Left lung (tissue), 14 donors: ENCODE measurements around the gene EEF1B2. TPM values are rescaled to one million over a fixed set of nuclear protein-coding genes. Genes with fewer than 3 reads are reported as not detected.

Experiments
- ATAC-seq: fragments of 200-7000 bp; cut with Tn5 transposase; one replicate; pipeline ENCODE4 v1.9.1; 2020; ENCODE audit warnings: moderate library complexity
- DNase-seq, 4 donors: peaks; one replicate each; pipeline ENCODE4 v3.0.0-alpha.2; 2013 to 2020
- H3K27ac ChIP-seq, 2 donors: fragments of 200-600 bp; sonication (generic) in 1 of 2; one replicate each; pipeline versions ENCODE4 v1.5.0 to v1.8.0; 2020 to 2021
- H3K27me3 ChIP-seq, 2 donors: fragments of 200-600 bp; sonication (generic) in 1 of 2; one replicate each; pipeline versions ENCODE4 v1.5.0 to v1.8.0; 2020 to 2021
- H3K36me3 ChIP-seq, 2 donors: fragments of 200-600 bp; sonication (generic) in 1 of 2; one replicate each; pipeline versions ENCODE4 v1.5.0 to v1.8.0; 2020 to 2021
- H3K4me1 ChIP-seq, 2 donors: fragments of 200-600 bp; one replicate each; pipeline ENCODE4 v1.8.0; 2021
- H3K4me3 ChIP-seq, 2 donors: fragments of 200-600 bp; sonication (generic) in 1 of 2; one replicate each; pipeline versions ENCODE4 v1.5.0 to v1.8.0; 2020 to 2021; ENCODE audit warnings: mild to moderate bottlenecking in 1 of 2
- H3K9me3 ChIP-seq, 2 donors: fragments of 200-600 bp; sonication (generic) in 1 of 2; one replicate each; pipeline versions ENCODE4 v1.5.0 to v1.8.0; 2020 to 2021
- CTCF ChIP-seq, 2 donors: fragments of 200-600 bp; sonication (generic) in 1 of 2; IDR thresholded peaks; one replicate each; pipeline versions ENCODE4 v1.5.0 to v1.8.0; 2021; ENCODE audit warnings: antibody characterized with exemption in 2 of 2
- intact Hi-C, 2 donors: fragments of 100-400 bp; cut with DNase I; formaldehyde crosslinking; loops; one replicate each; pipeline versions ENCODE4 v1.11.2 to v1.14.2; 2022
- long read RNA-seq, 12 donors: library from polyadenylated mRNA in 2 of 12; unstranded in 2 of 12; transcript quantifications; one replicate each; pipeline ENCODE4 v2.0.0 and lab custom pipeline, GENCODE V29; 2019 to 2026
- polyA plus RNA-seq, 6 donors: library from polyadenylated mRNA; unstranded; fragments of 120-200 nt; gene quantifications; one replicate each; pipeline ENCODE4 v1.2.1, GENCODE V29; 2013; ENCODE audit not compliant: insufficient read length in 6 of 6
- total RNA-seq, 2 donors: library from RNA; stranded (reverse); fragmentation: NEBNext Ultra II Directional; extraction: Animal tissue kit (Norgen Biotek cat#: 25700); gene quantifications; one replicate each; pipeline ENCODE4 v1.2.1, GENCODE V29; 2021
- donor health status: DM: no; HTN: yes; CAD: no.
- donor health status: DM: no; HTN: no; CAD: no.

EEF1B2 gene
- total RNA-seq (100 to 1,000 TPM; 396 to 505 TPM), polyA plus RNA-seq (100 to 1,000 TPM; 633 to 801 (median 711) TPM)
- long read RNA-seq, donor 1, transcript EEF1B2-211 (2 exons, 587 nt), result minor isoform, 16 of 805 reads
- long read RNA-seq, donor 1, transcript EEF1B2-202 (7 exons, 880 nt), result minor isoform, 8 of 805 reads
- long read RNA-seq, donor 1, transcript EEF1B2-203 (6 exons, 1,098 nt), result major isoform, 648 of 805 reads
- long read RNA-seq, donor 1, transcript EEF1B2-201 (7 exons, 844 nt), result minor isoform, 17 of 805 reads
- long read RNA-seq, donor 1, partial matches to known transcripts, result 110 of 805 reads
- long read RNA-seq, donor 1, other reads (novel, unspliced or antisense), result 0 of 805 reads
- long read RNA-seq, donor 2, transcript EEF1B2-201 (7 exons, 844 nt), result minor isoform, 17 of 706 reads
- long read RNA-seq, donor 2, transcript EEF1B2-203 (6 exons, 1,098 nt), result major isoform, 523 of 706 reads
- long read RNA-seq, donor 2, transcript EEF1B2-209 (2 exons, 1,025 nt), result minor isoform, 11 of 706 reads
- long read RNA-seq, donor 2, transcript EEF1B2-211 (2 exons, 587 nt), result minor isoform, 14 of 706 reads
- long read RNA-seq, donor 2, partial matches to known transcripts, result 122 of 706 reads
- long read RNA-seq, donor 2, other reads (novel, unspliced or antisense), result 12 of 706 reads
- long read RNA-seq, donor 3, transcript EEF1B2-201 (7 exons, 844 nt), result minor isoform, 19 of 564 reads
- long read RNA-seq, donor 3, transcript EEF1B2-209 (2 exons, 1,025 nt), result minor isoform, 9 of 564 reads
- long read RNA-seq, donor 3, transcript EEF1B2-203 (6 exons, 1,098 nt), result major isoform, 473 of 564 reads
- long read RNA-seq, donor 3, partial matches to known transcripts, result 46 of 564 reads
- long read RNA-seq, donor 3, other reads (novel, unspliced or antisense), result 11 of 564 reads
- long read RNA-seq, donor 4, transcript EEF1B2-203 (6 exons, 1,098 nt), result major isoform, 511 of 547 reads
- long read RNA-seq, donor 4, transcript EEF1B2-201 (7 exons, 844 nt), result minor isoform, 11 of 547 reads
- long read RNA-seq, donor 4, partial matches to known transcripts, result 16 of 547 reads
- long read RNA-seq, donor 4, other reads (novel, unspliced or antisense), result 4 of 547 reads
- long read RNA-seq, donor 5, transcript EEF1B2-203 (6 exons, 1,098 nt), result major isoform, 495 of 637 reads
- long read RNA-seq, donor 5, transcript EEF1B2-211 (2 exons, 587 nt), result minor isoform, 9 of 637 reads
- long read RNA-seq, donor 5, transcript EEF1B2-201 (7 exons, 844 nt), result minor isoform, 13 of 637 reads
- long read RNA-seq, donor 5, partial matches to known transcripts, result 113 of 637 reads
- long read RNA-seq, donor 5, other reads (novel, unspliced or antisense), result 0 of 637 reads
- long read RNA-seq, donor 6, transcript EEF1B2-202 (7 exons, 880 nt), result minor isoform, 6 of 961 reads
- long read RNA-seq, donor 6, transcript EEF1B2-203 (6 exons, 1,098 nt), result major isoform, 776 of 961 reads
- long read RNA-seq, donor 6, transcript EEF1B2-211 (2 exons, 587 nt), result minor isoform, 16 of 961 reads
- long read RNA-seq, donor 6, transcript EEF1B2-201 (7 exons, 844 nt), result minor isoform, 24 of 961 reads
- long read RNA-seq, donor 6, partial matches to known transcripts, result 131 of 961 reads
- long read RNA-seq, donor 6, other reads (novel, unspliced or antisense), result 0 of 961 reads
- long read RNA-seq, donor 7, transcript EEF1B2-201 (7 exons, 844 nt), result minor isoform, 11 of 346 reads
- long read RNA-seq, donor 7, transcript EEF1B2-202 (7 exons, 880 nt), result minor isoform, 8 of 346 reads
- long read RNA-seq, donor 7, transcript EEF1B2-203 (6 exons, 1,098 nt), result major isoform, 268 of 346 reads
- long read RNA-seq, donor 7, partial matches to known transcripts, result 49 of 346 reads
- long read RNA-seq, donor 7, other reads (novel, unspliced or antisense), result 6 of 346 reads
- long read RNA-seq, donor 8, transcript EEF1B2-201 (7 exons, 844 nt), result minor isoform, 15 of 283 reads
- long read RNA-seq, donor 8, transcript EEF1B2-211 (2 exons, 587 nt), result minor isoform, 5 of 283 reads
- long read RNA-seq, donor 8, transcript EEF1B2-203 (6 exons, 1,098 nt), result major isoform, 223 of 283 reads
- long read RNA-seq, donor 8, partial matches to known transcripts, result 35 of 283 reads
- long read RNA-seq, donor 8, other reads (novel, unspliced or antisense), result 0 of 283 reads
- long read RNA-seq, donor 9, partial matches to known transcripts, result 0 of 4 reads
- long read RNA-seq, donor 9, other reads (novel, unspliced or antisense), result 0 of 4 reads
- long read RNA-seq, donor 10, transcript EEF1B2-201 (7 exons, 844 nt), result minor isoform, 33 of 545 reads
- long read RNA-seq, donor 10, transcript EEF1B2-203 (6 exons, 1,098 nt), result major isoform, 499 of 545 reads
- long read RNA-seq, donor 10, partial matches to known transcripts, result 6 of 545 reads
- long read RNA-seq, donor 10, other reads (novel, unspliced or antisense), result 2 of 545 reads
- long read RNA-seq, donor 11, transcript EEF1B2-203 (6 exons, 1,098 nt), result major isoform, 271 of 365 reads
- long read RNA-seq, donor 11, transcript EEF1B2-202 (7 exons, 880 nt), result minor isoform, 7 of 365 reads
- long read RNA-seq, donor 11, transcript EEF1B2-211 (2 exons, 587 nt), result minor isoform, 21 of 365 reads
- long read RNA-seq, donor 11, transcript EEF1B2-201 (7 exons, 844 nt), result minor isoform, 17 of 365 reads
- long read RNA-seq, donor 11, partial matches to known transcripts, result 41 of 365 reads
- long read RNA-seq, donor 11, other reads (novel, unspliced or antisense), result 5 of 365 reads
- long read RNA-seq, donor 12, transcript EEF1B2-211 (2 exons, 587 nt), result minor isoform, 5 of 470 reads
- long read RNA-seq, donor 12, transcript EEF1B2-201 (7 exons, 844 nt), result minor isoform, 20 of 470 reads
- long read RNA-seq, donor 12, transcript EEF1B2-202 (7 exons, 880 nt), result minor isoform, 5 of 470 reads
- long read RNA-seq, donor 12, transcript EEF1B2-203 (6 exons, 1,098 nt), result major isoform, 382 of 470 reads
- long read RNA-seq, donor 12, partial matches to known transcripts, result 46 of 470 reads
- long read RNA-seq, donor 12, other reads (novel, unspliced or antisense), result 8 of 470 reads

GRCh38 chr2:206159346-206160124 is at the start of gene EEF1B2, which contains the start of gene NDUFS1:
Gene EEF1B2, plus strand, starts transcription at chr2:206159895. Its CDS starts 85 bp downstream, at chr2:206159980.
Gene NDUFS1, minus strand, starts transcription at chr2:206159444. Its CDS starts 5,766 bp downstream, at chr2:206153678.
- Histone ChIP-seq H3K27me3 (no peaks in the 10 kb centered on the region), H3K36me3 (peaks cover 0 to 36% of the 10 kb centered on the region in 2 donors), H3K9me3 (no peaks in the 10 kb centered on the region), H3K4me1 (peaks cover 11 to 55% of the 10 kb centered on the region in 2 donors), H3K27ac (peak within 1 kb of the TSS; percentile 86 to 95), H3K4me3 (peak within 1 kb of the TSS; percentile 74 to 90)
- ATAC-seq (peak; percentile 96), DNase-seq (peak; percentile 97 to 99 (median 98))
- intact Hi-C loops, result loop anchor here in 1 of 2 donors (10.0 kb wide), 1 partner anchor 75 kb away; the partner anchor contains the start of gene INO80D
- TF ChIP-seq CTCF (IDR thresholded peaks at IDR 0.05), result no peak

GRCh38 chr2:206112108-206112507 is 47.6 kb upstream of the EEF1B2 start:
- no peak for TF ChIP-seq CTCF (IDR thresholded peaks at IDR 0.05)
- H3K27me3 ChIP-seq, result no peaks in the 10 kb centered on the region
- peaks cover 0 to 18% of the 10 kb centered on the region in 2 donors for H3K36me3 ChIP-seq
- no peaks in the 10 kb centered on the region for H3K4me1 ChIP-seq
- no peaks in the 10 kb centered on the region for H3K9me3 ChIP-seq
- intact Hi-C loops, result no loop called here
- ATAC-seq (no peak), DNase-seq (no peak)
- H3K27ac ChIP-seq, result no peak overlapping the region
- no peak overlapping the region for H3K4me3 ChIP-seq

- no peak for ATAC-seq
- DNase-seq, result no peak
- Histone ChIP-seq H3K4me1 (no peaks in the 10 kb centered on the region), H3K36me3 (peaks cover 0 to 21% of the 10 kb centered on the region in 2 donors), H3K4me3 (no peak overlapping the region), H3K27me3 (no peaks in the 10 kb centered on the region), H3K9me3 (no peaks in the 10 kb centered on the region), H3K27ac (no peak overlapping the region)
- no peak for TF ChIP-seq CTCF (IDR thresholded peaks at IDR 0.05)
- intact Hi-C loops, result no loop called here
Observed at GRCh38 chr2:206112846-206113547, 46.7 kb upstream of the EEF1B2 start.
